ENCODE data around the gene PPP1R27.
A peak's percentile ranks its signal among the peaks of the same experiment; 100 is the strongest.
"Not testable (repeated sequence)": the region's sequence is repeated elsewhere in the genome, so short reads cannot be mapped to it uniquely, and the experiment has no call there.

PPP1R27 gene

DNA sequence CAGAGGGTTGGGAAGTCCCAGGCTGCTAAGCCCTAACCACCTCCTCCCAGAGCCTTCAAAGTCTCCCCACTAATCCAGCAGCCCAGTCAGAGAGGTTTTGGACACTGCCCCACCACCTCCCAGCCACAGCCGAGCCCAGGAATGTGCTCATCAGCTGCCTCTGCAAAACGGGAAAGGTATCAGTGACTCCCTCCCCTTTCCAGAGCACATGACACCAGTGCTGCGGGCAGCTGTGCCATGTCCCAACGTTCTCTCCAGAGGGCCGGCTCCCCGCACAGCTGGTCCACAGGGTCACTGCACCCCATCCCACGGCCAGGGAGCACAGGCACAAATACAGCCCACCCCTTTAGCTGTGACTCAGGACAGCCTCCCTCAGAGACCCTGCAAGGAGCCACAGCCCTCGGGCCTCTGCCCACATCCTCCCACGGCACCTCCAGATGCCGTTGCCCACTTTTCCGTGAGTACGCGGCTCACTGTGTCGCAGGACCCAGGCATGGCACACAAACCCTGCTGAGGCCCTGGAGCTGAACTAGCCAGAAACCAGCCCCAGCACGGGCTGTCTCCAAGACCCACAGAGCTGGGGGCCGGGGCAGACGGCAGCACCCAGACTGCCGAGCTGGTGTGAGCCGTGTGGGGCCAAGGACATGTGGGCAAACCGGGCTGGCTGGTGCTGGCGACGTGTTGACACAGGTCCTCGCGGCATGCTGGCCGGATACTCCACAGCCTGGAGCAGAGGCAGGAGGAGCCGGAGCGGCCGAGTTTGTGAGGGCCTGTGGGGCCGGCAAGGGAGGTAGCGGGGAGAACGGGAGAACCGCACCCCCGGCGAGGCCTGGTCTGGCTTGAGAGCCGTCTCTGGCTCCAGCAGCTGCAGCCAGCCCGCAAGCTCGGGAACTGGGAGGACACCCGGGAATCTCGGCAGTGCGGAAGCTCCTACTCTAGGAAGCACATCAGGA is 6.3 kb upstream of the PPP1R27 start:
- no peak for DNase-seq

DNA sequence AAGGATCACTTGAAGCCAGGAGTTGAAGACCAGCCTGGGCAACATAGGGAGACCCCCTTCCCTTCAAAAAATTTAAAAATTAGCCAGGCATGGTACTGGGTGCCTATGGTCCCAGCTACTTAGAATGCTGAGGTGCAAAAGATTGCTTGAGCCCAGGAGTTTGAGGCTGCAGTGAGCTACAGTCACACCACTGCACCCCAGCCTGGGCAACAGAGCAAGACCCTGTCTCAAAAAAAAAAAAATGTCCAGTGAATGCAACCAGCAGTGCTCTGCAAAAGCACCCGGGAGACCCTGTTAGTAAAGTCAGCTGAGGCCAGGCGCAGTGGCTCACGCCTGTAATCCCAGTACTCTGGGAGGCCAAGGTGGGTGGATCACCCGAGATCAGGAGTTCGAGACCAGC is 5.2 kb upstream of the PPP1R27 start:
- not testable (repeated sequence) for DNase-seq

GRCh38 chr17:81839301-81839700 is 4.5 kb upstream of the PPP1R27 start:
- DNase-seq: no peak

- DNase-seq: no peak
These were observed 4.0 kb upstream of the PPP1R27 start for GRCh38 chr17:81838753-81839255.

DNA sequence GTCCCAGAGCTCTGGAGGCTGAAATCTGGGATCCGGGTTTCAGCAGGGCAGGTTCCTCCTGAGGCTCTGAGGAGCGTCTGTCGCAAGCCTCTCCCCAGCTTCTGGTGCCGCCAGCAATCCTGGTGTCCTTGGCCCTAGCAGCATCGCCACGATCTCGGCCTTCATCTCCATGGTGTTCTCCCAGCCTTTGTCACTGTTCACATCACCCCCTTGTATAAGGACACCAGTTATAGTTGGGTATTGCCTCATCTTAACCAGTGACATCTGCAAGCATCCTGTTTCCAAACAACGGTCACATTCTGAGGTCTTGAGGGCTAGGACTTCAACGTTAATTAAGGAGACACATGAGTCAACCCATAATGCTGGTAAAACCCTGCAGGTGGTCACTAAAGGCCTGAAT is 2.8 kb upstream of the PPP1R27 start:
- DNase-seq: no peak

DNA sequence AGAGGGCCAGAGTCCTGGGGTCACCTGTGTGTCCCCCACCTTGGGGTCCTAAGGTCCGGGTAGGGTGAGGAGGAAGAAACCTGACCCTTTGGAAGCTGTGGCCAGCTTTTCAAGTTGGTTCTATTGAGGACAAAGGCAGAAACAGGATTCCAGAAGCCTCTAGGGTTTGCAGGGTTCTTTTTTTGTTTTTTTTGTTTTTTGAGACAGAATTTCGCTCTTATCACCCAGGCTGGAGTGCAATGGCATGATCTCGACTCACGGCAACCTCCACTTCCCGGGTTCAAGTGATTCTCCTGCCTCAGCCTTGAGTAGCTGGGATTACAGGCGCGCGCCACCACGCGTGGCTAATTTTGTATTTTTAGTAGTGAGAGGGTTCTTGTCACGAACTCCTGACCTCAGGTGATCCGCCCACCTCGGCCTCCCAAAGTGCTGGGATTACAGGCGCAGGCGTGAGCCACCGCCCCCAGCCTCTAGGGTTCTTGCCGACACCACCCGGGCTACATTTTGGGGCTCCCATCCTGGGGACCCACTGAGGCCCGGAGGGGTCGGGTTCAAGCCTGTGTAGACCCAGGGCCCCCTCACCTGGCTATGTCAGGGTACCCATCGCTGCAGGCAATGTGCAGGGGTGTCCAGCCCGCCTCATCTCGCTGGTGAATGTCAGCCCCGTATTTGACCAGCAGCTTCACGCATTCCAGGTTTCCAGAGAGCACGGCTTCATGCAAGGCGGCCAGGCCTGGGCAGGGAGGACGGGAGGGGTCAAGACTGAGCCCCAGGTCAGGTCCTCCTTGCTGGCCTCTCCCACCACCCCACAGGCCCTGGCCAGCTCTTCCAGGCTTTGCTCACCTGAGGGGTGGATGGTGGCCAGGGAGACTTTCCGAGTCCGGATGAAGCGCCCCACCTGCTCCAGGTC is 674 bp downstream of the PPP1R27 start:
- no peak for DNase-seq

DNA sequence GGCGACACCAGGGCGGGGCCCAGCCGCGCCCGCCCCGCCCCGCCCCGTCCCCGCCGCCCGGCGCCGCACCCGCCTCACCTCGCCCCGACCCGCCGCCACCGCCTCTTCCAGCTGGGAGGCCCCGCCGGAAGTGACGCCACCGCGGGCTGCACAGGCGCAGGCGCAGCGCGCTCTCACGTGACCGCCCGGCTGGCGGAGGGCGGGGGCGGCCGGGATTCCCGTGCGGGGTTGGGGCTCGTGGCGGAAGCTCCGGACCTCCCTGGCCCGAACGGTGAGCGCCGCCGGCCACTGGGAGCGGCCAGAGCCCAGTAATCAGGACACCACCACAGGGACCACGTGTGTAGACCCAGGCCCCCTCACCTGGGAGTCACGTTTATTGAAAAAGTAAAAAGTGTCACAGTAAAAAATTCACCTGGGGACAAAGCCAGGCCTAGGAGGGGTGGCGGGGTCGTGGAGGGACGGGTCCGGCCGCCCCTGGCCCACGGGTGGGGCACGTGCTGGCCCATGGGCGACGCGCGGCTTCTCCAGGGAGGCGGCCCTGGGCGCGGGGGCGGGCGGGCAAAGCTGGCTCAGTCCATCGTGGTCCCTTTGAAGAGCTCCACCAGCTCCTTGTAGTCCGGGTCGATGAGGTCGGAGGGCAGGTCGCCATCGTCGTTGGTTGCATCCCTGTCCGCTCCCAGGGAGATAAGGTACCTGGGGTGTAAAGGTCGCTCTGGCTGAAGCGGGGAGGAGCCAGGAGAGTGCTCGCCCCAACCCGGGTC is 1.5 kb downstream of the PPP1R27 start, which contains the start of gene MCRIP1:
Gene MCRIP1 (minus strand): TSS at position 132 of the 761 bp plus-strand sequence. CDS start 8,785 bp downstream, outside the sequence.
- peak; percentile 93 for DNase-seq

GRCh38 chr17:81832608-81833159 is 2.2 kb downstream of the PPP1R27 start:
- DNase-seq: no peak

DNA sequence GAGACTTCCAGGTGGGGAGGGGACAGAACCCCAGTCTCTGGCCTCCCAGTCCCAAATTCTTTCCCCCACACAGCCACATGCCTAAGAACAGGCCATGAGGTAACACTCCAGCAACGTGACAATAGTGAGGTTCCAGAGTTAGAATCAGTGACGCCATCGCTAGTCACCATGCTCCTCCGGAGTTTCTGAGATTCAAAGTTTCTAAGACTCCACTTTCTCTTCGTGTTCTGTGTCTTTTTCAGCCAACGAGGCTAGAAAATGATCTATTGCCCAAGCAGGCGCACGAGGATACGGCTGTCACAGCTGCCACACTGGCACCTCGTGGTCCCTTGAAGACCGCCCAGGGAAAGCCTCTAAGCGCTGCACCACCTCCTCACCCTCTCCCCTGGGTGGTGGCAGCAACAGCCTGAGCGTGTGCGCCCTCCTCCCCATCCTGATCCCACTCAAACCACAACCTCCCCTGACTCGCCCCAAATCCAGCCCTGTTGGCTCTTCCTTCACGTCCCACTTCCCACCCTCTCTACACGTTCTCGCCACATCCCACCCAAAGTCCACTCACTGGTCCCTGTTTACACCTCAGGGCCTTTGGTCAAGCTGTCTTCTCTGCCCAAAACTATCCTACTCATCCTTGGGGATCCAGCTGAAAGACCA is 2.8 kb downstream of the PPP1R27 start:
- DNase-seq: no peak

DNA sequence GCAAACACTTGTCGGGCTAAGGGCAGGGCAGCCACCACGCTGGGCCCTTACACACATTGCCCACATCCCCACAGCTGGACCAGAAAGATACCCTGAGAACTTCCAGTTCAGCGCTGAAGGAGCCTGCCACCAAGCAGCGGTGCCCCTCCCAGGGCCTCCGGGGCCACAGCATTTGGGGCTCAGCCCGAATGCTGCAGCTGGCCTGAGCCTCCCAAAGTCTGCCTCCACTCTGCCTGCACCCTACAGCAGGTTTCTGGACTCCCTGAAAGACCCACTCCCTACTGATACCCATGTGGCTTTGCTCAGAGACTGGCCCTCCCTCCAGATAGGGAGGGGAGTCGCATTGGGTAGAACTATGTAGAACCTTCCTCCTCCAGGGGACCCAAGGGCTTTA is 3.3 kb downstream of the PPP1R27 start:
- DNase-seq: no peak

DNA sequence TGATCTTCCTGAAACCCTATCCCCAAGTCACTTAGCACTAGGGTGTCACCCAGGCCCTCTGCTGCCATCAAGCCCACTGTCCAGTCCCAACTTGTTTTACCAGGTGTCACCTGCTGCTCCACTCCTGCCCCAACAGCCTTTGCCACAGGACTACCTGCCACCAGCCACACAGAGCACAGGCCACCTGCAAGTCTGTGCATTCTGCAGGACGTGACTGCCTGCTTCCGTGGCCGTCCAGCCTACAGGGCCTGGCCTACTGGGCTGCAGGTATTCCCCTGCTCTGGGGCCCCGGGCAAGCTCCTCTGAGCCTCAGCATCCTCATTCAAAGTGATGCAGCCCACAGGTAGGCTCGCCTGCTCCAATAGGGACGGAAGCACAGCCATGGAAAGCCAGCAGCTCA is 5.0 kb downstream of the PPP1R27 start:
- DNase-seq: no peak

- no peak for DNase-seq
These were observed 6.2 kb downstream of the PPP1R27 start for GRCh38 chr17:81828656-81829055.

- no peak for DNase-seq
These were observed 8.9 kb downstream of the PPP1R27 start for GRCh38 chr17:81825841-81826466.

DNA sequence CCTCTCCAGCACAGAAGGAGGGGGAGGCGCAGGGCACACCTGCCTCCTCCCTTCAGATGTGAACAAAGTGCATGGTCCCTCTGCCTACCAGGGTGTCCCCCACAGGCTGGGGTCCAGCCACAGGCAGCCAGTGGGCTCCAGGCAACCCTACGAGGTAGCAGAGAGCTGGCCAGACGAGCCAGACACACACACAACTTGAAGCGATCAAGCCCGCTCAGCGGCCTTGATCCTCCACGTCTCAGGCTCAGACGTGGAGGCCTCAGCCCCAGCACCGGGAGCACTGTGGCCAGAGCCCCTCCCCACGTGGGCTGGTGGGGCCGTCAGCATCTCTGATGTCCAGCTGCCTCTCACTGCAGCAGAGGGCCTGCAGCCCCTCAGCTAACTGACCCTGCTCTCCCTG is 10.3 kb downstream of the PPP1R27 start:
- no peak for DNase-seq

- DNase-seq: no peak
These were observed 10.9 kb downstream of the PPP1R27 start for GRCh38 chr17:81823820-81824550.

GRCh38 chr17:81822996-81823819 is 11.6 kb downstream of the PPP1R27 start:
- no peak for DNase-seq

DNA sequence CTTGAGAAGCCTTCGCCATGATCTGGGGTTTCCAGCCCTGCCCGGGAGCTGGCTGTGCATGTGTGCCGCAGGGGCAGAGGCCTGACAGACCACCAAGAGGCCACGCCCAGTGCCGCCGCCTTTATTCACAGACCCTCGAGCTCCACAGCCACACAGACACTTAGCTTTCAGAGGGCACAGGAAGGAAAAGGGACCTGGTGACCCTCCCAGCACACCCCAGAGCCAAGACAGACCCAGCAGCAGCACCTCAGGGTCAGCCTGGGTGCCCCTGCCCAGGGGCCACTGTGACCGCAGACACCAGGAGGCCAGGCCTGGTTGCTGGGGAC is 12.6 kb downstream of the PPP1R27 start:
- DNase-seq: no peak

DNA sequence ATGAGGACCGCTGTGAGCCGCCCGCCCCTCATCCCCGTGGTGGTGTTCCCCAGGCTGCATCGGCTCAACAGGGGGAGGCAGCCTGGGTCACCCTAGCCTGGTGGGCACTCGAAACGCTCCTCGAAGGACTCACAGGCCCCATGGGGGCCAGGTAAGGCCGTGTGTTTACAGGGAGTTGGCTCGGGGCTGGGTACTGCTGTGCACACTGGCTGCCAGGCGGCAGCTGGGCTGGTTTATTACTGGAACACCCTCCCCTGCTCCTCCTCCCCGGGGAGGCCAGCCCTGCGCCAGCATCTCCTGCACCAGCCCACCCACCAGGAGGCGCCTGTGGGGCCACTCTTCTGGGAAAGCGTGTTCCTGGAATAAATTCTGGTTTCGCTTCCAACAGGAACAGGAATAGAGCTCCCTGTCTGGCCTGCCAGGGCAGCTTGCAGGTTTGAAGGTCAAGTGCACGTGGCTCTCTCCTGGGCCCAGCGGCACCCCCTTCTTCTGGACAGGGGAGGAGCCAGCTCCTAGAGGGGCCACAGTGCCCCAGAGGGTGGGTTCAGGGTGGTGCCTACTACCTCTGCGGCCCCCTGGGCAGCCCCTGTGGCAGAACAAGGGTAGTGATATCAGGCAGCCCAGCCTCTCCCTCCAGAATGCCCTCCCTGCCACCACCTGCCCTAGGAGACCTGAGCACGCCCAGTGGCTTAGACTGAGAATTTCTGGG is 13.1 kb downstream of the PPP1R27 start:
- no peak for DNase-seq

DNA sequence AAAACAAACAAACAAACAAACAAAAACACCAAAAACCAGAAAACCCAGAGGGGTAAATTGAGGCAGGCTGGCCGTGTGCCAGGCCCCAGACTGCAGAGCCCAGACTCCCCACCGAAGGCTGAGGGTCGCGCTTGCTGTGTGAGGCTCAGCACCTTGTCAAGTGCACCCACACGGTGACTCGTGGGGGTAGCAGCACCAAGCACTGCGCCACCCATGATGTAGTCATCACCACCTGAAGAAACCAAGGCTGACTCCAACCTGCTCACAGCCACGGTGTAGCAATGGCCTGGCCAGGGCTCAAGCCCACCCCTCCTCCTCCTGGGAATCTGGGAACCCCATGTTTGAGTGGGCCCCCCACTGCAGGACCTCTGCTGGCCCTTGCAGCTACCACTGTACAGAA is 13.7 kb downstream of the PPP1R27 start:
- no peak for DNase-seq

All from activated gamma-delta T cell (primary cell).